ENCODE results near the gene OTOP2.

GRCh38 chr17:74917430-74917829 is 6.6 kb upstream of the OTOP2 start:
- no peak for TF ChIP-seq POLR2A (IDR thresholded peaks at IDR 0.05)
- no peak for TF ChIP-seq CTCF (IDR thresholded peaks at IDR 0.05)

Measured in adrenal gland (tissue), 5 donors.